CD4-positive, alpha-beta T cell treated with Interleukin-2 at 100 ng/mL for 4 hours (primary cell): ENCODE measurements around the gene PAK6.

Source experiments
- DNase-seq: peaks from one replicate; pipeline ENCODE4 v3.0.0-alpha.2; 2020; ENCODE audit warnings: low spot score

PAK6 gene

GRCh38 chr15:40238532-40239403 is at the start of gene PAK6:
TSS of gene PAK6 (plus strand) at chr15:40239063. CDS start at chr15:40264786, 25,723 bp downstream.
- no peak for DNase-seq

- no peak for DNase-seq
Measured at GRCh38 chr15:40190591-40190990, 48.3 kb upstream of the PAK6 start.

- no peak for DNase-seq
Measured at GRCh38 chr15:40192942-40193341, 45.9 kb upstream of the PAK6 start.

- peak; percentile 16 for DNase-seq
Measured at GRCh38 chr15:40197434-40197833, 41.4 kb upstream of the PAK6 start.

- no peak for DNase-seq
Measured at GRCh38 chr15:40198355-40199085, 40.3 kb upstream of the PAK6 start.

GRCh38 chr15:40204100-40204499 is 34.8 kb upstream of the PAK6 start:
- no peak for DNase-seq

- DNase-seq = peak; percentile 85
Measured at GRCh38 chr15:40217166-40217824, 21.6 kb upstream of the PAK6 start.

GRCh38 chr15:40219801-40220200 is 19.1 kb upstream of the PAK6 start:
- DNase-seq = no peak

- DNase-seq = no peak
Measured at GRCh38 chr15:40222131-40222530, 16.7 kb upstream of the PAK6 start.

- no peak for DNase-seq
Measured at GRCh38 chr15:40226736-40227135, 12.1 kb upstream of the PAK6 start.

GRCh38 chr15:40229316-40229715 is 9.5 kb upstream of the PAK6 start:
- DNase-seq = no peak

GRCh38 chr15:40229956-40230355 is 8.9 kb upstream of the PAK6 start:
- DNase-seq = no peak

- no peak for DNase-seq
Measured at GRCh38 chr15:40232625-40233070, 6.2 kb upstream of the PAK6 start.

- DNase-seq = no peak
Measured at GRCh38 chr15:40233727-40234577, 4.9 kb upstream of the PAK6 start.

GRCh38 chr15:40234783-40235182 is 4.1 kb upstream of the PAK6 start:
- DNase-seq = no peak

GRCh38 chr15:40235201-40235885 is 3.5 kb upstream of the PAK6 start:
- DNase-seq = no peak

- no peak for DNase-seq
Measured at GRCh38 chr15:40239404-40239692, 485 bp downstream of the PAK6 start.

GRCh38 chr15:40239693-40240618 is 1.1 kb downstream of the PAK6 start:
- DNase-seq = no peak

GRCh38 chr15:40240619-40241221 is 1.9 kb downstream of the PAK6 start:
- no peak for DNase-seq
